Activated CD8-positive, alpha-beta memory T cell treated with anti-CD3 and anti-CD28 coated beads, Interleukin-2, amount 50 U/mL, for 48 hours (primary cell): ENCODE data around the gene KIF1A.
"Not testable (repeated sequence)": the region's sequence is repeated elsewhere in the genome, so short reads cannot be mapped to it uniquely, and the experiment has no call there.

Experiments
- DNase-seq: peaks from one replicate; pipeline ENCODE4 v3.0.0-alpha.2; 2020

KIF1A gene

GRCh38 chr2:240696469-240696868 is 123.5 kb downstream of the KIF1A start:
- not testable (repeated sequence) for DNase-seq

- DNase-seq = not testable (repeated sequence)
These were observed 124.4 kb downstream of the KIF1A start for GRCh38 chr2:240695593-240695992.

- not testable (repeated sequence) for DNase-seq
These were observed 125.7 kb downstream of the KIF1A start for GRCh38 chr2:240694304-240694703.

DNA sequence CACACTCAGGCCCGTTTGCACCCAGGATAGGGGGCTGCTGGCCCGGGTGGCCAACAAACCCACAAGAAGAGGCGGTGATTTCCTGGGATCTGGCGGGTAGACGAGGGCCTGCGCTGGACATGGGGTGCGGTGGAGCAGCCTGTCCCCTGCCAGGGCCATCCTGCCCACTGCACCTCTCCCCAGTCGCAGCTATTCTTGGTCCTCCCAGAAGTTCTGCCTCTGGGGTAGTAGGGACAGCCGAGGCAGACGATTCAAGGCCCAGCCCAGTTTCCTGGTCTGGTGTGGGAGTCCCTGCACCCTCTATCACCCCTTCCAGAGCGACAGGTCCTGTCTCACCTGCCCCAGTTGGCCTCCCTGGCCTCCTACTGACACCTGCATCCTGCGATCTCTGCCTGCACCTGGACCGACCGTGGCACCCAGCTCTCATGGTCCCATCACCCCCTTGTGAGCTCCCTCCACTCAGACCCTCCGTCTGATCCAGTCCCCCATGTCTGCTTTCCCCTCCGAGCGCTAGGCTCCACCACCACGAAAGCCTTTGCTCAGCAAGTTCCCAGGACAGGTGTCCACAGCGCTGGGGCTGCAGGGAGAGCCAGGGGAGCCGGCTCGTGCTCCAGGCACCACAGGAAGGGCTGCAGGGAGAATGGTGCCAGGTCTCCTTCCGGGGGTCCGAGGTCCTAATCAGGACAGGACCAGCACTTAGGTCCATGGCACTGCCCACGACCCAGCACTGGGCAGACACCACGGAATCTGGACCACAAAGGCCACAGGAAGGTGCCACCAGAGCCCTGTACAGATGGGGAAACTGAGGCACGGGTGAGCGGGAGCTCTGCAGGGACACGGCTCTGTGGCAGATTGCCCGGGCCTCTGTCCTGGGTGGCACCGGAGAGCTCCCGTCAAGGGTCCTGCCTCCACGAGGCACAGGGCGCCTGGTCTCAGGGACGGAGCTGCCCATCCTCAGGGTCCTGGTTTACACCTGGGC is 127.1 kb downstream of the KIF1A start:
- peak; percentile 35 for DNase-seq

DNA sequence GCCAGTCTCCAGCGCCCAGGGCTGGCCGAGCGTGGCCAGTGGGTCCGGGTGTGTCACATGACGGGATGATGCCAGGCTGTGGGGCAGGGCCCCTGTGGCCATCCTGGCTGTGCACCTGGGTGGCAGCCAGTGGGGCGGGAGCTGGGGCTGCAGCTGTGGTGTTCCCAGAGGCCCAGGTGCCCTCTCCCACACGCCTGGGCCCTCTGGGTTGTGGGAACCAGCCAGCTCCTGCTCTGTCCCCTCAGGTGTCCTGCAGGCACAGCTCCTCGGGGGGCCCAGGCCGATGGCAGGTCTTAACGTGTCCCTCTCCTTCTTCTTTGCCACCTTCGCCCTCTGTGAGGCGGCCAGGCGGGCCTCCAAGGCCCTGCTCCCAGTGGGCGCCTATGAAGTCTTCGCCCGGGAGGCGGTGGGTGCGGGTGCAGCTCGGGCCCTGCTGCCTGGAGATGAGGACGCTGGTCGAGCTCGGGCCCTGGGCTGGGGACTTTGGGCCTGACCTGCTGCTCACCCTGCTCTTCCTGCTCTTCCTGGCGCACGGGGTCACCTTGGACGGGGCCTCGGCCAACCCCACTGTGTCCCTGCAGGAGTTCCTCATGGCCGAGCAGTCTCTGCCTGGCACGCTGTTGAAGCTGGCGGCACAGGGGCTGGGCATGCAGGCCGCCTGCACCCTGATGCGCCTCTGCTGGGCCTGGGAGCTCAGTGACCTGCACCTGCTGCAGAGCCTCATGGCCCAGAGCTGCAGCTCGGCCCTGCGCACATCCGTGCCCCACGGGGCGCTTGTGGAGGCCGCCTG is 128.2 kb downstream of the KIF1A start, which contains the start of gene AQP12A:
Gene AQP12A, plus strand, starts transcription at position 236 of the 790 bp plus-strand sequence. Its CDS starts 48 bp downstream, at position 284.
- peak; percentile 46 for DNase-seq

DNA sequence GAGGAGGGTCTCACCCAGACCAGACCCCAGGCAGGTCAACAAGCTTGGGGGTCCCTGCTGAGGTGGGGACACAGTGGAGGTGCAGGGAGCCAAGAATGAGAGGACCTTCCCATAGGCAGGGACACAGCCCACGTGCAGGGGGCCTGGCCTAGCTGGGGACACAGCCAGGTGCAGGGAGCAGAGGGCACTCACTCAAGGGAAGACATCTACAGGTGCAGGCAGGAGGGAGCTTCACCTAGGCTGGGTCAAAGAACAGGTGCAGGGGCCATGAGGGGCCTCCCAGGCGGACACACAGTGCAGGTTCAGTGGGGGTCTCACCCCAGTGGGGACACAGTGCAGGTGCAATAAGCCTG is 129.0 kb downstream of the KIF1A start:
- peak; percentile 10 for DNase-seq

DNA sequence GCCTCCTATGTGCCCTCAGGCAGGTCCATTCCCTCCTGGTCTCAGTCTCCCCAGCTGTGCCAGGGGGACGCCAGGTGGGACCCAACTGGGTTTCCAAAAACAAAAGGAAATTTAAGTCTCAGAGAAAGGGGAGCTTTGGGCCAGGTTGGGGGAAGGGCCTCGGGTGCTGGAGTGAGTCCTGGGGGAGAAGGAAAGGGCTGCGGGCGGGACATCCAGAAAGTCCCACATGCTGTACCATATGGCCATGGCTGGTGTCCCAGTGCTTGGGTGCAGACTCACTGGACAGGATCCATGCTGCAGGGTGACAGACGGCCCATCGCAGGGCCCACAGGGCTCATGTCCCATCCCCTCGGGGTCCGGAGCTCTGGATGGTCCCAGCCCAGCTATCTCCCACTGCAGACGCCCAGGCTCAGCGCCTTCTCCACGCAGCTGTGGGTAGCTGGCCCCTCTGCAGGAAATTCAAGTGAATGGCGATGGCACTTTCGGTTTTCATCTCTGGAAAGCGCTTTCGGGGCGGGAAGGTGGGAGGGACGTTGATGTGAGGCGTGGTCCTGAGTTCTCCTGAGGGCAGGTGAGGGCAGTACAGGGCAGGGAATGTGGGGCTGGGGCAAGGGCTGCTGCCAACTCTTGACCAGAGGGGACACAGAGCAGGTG is 129.5 kb downstream of the KIF1A start:
- peak; percentile 28 for DNase-seq

GRCh38 chr2:240689975-240690374 is 130.0 kb downstream of the KIF1A start:
- peak; percentile 36 for DNase-seq

GRCh38 chr2:240688553-240688919 is 131.5 kb downstream of the KIF1A start:
- DNase-seq = peak; percentile 46

- DNase-seq = peak; percentile 43
These were observed 132.1 kb downstream of the KIF1A start for GRCh38 chr2:240687741-240688552.

DNA sequence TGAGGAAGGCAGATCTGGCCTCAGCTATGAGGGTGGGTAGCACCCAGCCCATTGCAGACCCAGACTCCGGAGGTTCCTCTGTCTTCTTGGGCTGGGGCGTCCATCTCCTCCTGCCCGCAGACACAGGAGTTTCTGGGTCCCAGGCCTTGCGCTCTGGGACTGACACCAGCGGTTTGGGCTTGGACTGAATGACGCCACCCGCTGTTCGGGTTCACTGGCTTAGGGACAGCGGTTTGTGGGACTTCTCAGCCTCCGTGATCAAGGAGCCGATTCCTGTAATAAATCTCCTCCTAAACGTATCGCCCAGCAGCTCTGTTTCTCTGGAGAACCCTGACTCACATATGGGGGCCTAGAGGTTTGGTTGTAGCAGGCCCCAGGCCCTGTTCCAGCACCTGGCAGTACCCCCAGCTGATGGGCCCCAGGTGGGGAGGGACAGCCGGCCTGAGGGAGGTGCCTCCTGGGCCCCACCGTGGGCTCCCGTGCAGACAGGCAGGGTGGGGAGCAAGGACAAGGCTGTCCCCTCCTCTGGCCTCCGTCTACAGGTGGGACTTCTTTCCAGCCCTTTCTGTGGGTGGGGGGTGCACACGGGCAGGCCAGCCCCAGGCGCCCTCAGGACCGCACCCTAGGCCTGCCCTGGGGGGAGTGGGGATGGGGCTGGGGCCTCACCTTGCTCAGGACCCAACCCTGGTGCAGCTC is 132.8 kb downstream of the KIF1A start:
- DNase-seq = peak; percentile 22

GRCh38 chr2:240686460-240686859 is 133.6 kb downstream of the KIF1A start:
- DNase-seq = peak; percentile 6

GRCh38 chr2:240685771-240686371 is 134.1 kb downstream of the KIF1A start:
- peak; percentile 47 for DNase-seq

DNA sequence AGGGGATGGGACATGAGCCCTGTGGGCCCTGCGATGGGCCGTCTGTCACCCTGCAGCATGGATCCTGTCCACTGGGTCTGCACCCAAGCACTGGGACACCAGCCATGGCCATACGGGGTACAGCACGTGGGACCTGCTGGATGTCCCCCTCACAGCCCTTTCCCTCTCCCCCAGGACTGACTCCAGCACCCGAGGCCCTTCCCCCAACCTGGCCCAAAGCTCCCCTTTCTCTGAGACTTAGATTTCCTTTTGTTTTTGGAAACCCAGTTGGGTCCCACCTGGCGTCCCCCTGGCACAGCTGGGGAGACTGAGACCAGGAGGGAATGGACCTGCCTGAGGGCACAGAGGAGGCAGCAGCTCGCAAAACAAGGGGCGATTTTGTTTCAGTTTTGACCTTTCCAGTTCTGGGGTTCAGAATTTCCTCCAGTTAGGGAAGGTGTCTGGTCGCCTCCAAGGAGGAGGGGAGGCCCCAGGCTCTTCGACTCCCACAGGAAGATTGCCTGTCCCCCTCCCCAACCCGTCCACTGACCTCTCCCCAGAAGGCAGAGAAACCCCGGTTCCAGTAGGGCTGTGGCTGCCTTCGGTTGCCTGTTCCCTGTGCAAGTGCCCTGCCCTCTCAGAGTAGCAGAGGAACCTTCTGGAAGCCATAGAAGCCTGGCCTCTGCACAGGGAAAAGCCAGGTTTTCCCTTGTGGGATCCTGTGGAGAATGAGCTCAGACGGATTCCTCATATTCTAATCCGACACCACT is 135.9 kb downstream of the KIF1A start:
- DNase-seq = peak; percentile 47

GRCh38 chr2:240683329-240683979 is 136.6 kb downstream of the KIF1A start:
- DNase-seq = not testable (repeated sequence)

DNA sequence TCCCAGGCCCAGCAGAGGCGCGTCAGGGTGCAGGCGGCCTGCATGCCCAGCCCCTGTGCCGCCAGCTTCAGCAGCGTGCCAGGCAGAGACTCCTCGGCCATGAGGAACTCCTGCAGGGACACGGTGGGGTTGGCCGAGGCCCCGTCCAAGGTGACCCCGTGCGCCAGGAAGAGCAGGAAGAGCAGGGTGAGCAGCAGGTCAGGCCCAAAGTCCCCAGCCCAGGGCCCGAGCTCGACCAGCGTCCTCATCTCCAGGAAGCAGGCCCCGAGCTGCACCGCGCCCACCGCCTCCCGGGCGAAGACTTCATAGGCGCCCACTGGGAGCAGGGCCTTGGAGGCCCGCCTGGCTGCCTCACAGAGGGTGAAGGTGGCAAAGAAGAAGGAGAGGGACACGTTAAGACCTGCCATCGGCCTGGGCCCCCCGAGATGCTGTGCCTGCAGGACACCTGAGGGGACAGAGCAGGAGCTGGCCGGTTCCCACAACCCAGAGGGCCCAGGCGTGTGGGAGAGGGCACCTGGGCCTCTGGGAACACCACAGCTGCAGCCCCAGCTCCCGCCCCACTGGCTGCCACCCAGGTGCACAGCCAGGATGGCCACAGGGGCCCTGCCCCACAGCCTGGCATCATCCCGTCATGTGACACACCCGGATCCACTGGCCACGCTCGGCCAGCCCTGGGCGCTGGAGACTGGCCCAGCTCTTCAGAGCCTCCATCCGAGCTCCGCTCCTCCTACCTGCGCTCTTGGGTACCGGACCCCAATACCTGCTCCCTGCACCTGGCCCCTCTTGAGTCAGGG is 137.4 kb downstream of the KIF1A start, which contains the start of gene AQP12B:
Gene AQP12B, minus strand, starts transcription at position 455 of the 794 bp plus-strand sequence. Its CDS starts 48 bp downstream, at position 407.
- peak; percentile 47 for DNase-seq

GRCh38 chr2:240680185-240680584 is 139.8 kb downstream of the KIF1A start:
- DNase-seq = peak; percentile 26

DNA sequence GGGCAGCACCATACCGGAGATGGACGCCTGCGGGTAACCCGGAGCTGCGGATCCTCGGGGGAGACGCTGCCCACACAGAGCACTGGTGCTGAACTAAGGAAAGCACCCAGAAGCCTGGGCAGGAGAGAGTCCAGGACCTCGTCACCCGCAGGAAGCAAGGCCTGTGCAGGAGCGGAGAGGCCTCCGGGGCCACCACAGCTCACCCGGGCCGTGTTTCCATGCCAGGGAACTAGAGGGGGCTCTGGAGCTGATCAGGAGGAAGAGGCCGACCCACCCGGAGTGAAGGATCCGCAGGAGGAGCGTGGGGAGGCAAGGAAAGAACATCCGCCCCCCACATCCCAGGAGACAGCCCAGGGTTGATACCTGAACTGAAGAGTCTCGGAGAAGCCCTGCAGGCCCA is 141.1 kb downstream of the KIF1A start:
- DNase-seq = not testable (repeated sequence)

GRCh38 chr2:240678043-240678442 is 142.0 kb downstream of the KIF1A start:
- not testable (repeated sequence) for DNase-seq
